Suprapubic skin (tissue), 4 donors: ENCODE measurements around the gene ATF7. TPM values are rescaled to one million over a fixed set of nuclear protein-coding genes. Genes with fewer than 3 reads are reported as not detected.
A peak's percentile ranks its signal among the peaks of the same experiment; 100 is the strongest.

Experiments used
- DNase-seq, 2 donors: peaks; one replicate each; pipeline ENCODE4 v3.0.0-alpha.2; 2019; ENCODE audit warnings: low spot score in 2 of 2
- H3K27ac ChIP-seq: fragments of 200-600 bp; sonication (generic); one replicate; pipeline ENCODE4 v1.5.1; 2019
- H3K27me3 ChIP-seq: fragments of 200-600 bp; sonication (generic); one replicate; pipeline ENCODE4 v1.5.1; 2019
- H3K36me3 ChIP-seq: fragments of 200-600 bp; sonication (generic); one replicate; pipeline ENCODE4 v1.5.1; 2019
- H3K4me1 ChIP-seq: fragments of 200-600 bp; sonication (generic); one replicate; pipeline ENCODE4 v1.5.1; 2019
- H3K4me3 ChIP-seq: fragments of 200-600 bp; sonication (generic); one replicate; pipeline ENCODE4 v1.5.1; 2019; ENCODE audit warnings: mild to moderate bottlenecking
- H3K9me3 ChIP-seq: fragments of 200-600 bp; sonication (generic); one replicate; pipeline ENCODE4 v1.5.1; 2019
- CTCF ChIP-seq, 2 donors: fragments of 200-600 bp in 1 of 2; fragments of 450-650 bp in 1 of 2; sonication (generic) in 1 of 2; IDR thresholded peaks; one replicate each; pipeline ENCODE4 v1.5.1; 2016 to 2019; ENCODE audit warnings: antibody characterized with exemption in 2 of 2, mild to moderate bottlenecking in 1 of 2, moderate library complexity in 1 of 2
- EP300 ChIP-seq: sonication (generic); formaldehyde crosslinking; IDR thresholded peaks from one replicate; pipeline ENCODE4 v1.6.1; 2017; ENCODE audit warnings: antibody characterized with exemption
- POLR2A ChIP-seq, 2 donors: fragments of 450-650 bp; IDR thresholded peaks; one replicate each; pipeline ENCODE4 v1.6.1; 2017; ENCODE audit warnings: antibody characterized with exemption in 2 of 2, mild to moderate bottlenecking in 2 of 2, moderate library complexity in 2 of 2
- POLR2AphosphoS5 ChIP-seq, 3 donors: sonication (generic); formaldehyde crosslinking; IDR thresholded peaks; one replicate each; pipeline ENCODE4 v1.6.1; 2017; ENCODE audit warnings: antibody characterized with exemption in 3 of 3
- WGBS: methylation state at CpG from one replicate; pipeline ENCODE4 v1.1.5; 2018; 5-methylcytosine and 5-hydroxymethylcytosine counted together
- total RNA-seq, 4 donors: library from RNA; depleted of rRNA; stranded (reverse); fragments of >200 nt; gene quantifications; one replicate each; pipeline ENCODE4 v1.1.0, GENCODE V29; 2016

Gene ATF7
- total RNA-seq, 4 donors from 2014 or later: 26.7 to 60.7 (median 40.5) TPM

DNA sequence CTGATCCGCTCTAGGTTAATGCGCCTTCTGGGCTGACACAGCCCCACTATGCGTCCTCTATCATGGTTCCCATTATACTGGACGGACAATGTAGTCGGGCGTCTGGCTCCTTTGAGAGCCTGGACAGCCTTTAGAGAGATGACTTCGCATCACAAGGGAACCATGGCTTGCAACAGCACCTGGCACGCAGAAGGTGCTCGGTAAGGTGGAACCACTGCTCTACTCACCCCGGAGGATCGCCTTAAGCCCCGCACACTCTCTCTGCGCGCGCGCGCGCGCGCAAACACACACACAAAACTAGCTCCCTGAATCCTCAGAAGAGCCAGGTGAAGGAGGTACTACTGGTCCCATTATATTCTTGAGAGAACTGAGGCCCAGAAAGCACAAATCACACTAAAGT is 134.0 kb downstream of the ATF7 start:
- WGBS: 49% methylated on average over 20 of the region's 20 CpGs
- Histone ChIP-seq H3K36me3 (no peaks in the 10 kb centered on the region), H3K4me3 (peak overlapping the region; percentile 66), H3K9me3 (no peaks in the 10 kb centered on the region), H3K4me1 (peaks cover 39% of the 10 kb centered on the region), H3K27ac (peak overlapping the region; percentile 85), H3K27me3 (no peaks in the 10 kb centered on the region)
- DNase-seq: no peak
- TF ChIP-seq POLR2A (IDR thresholded peaks at IDR 0.05) (no peak), CTCF (IDR thresholded peaks at IDR 0.05) (no peak), EP300 (no peak)

GRCh38 chr12:53489242-53489864 is 136.8 kb downstream of the ATF7 start:
- no peak for TF ChIP-seq POLR2AphosphoS5 (IDR thresholded peaks at IDR 0.05)
- TF ChIP-seq POLR2A (IDR thresholded peaks at IDR 0.05): no peak
- no peak for TF ChIP-seq EP300
- TF ChIP-seq CTCF (IDR thresholded peaks at IDR 0.05): no peak
- Histone ChIP-seq H3K4me1 (peaks cover 23% of the 10 kb centered on the region), H3K9me3 (no peaks in the 10 kb centered on the region), H3K4me3 (no peak overlapping the region), H3K27ac (no peak overlapping the region), H3K36me3 (peaks cover 28% of the 10 kb centered on the region), H3K27me3 (no peaks in the 10 kb centered on the region)
- no peak for DNase-seq
- WGBS: 92% methylated on average over 5 of the region's 5 CpGs

DNA sequence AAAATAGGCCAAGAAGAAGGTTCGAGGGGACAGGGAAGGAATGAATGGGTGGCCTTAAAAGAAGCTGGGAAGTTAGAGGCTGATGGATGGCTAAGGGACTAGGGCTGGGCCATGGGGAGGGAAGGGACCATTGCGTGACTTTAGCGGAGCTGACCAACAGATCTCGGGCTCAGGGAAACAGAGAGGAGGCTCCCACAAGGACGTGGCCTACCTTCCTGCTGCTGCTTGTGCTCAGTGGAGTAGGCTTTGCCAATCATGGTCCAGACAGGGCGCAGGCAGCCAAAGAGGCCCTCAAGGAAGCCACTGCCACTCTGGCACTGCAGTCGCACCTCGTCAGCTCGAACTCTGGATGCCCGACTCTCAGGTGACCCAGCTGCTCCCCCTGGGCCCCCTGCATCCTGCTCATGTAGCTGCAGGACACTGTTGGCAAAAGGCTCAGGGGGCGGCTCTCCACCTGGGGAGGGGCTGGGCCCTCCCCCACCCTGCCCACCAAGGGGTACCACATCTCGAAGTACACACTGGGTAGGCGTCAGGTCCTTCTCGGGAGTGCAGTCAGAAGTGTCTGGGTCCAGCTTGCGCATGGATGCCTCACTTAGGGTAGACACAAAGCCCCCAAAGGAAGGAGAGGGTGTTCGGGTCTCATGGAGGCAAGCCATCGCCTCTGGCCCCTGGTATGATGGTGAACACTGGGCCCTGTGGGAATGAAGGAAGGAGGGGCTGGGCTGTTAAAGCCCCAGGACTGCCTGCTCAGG is 139.3 kb downstream of the ATF7 start:
- WGBS: 85% methylated on average over 15 of the region's 17 CpGs
- TF ChIP-seq POLR2A (IDR thresholded peaks at IDR 0.05) (no peak), CTCF (IDR thresholded peaks at IDR 0.05) (no peak), EP300 (no peak), POLR2AphosphoS5 (IDR thresholded peaks at IDR 0.05) (no peak)
- Histone ChIP-seq H3K9me3 (no peaks in the 10 kb centered on the region), H3K27me3 (no peaks in the 10 kb centered on the region), H3K4me3 (no peak overlapping the region), H3K27ac (no peak overlapping the region), H3K36me3 (peaks cover 52% of the 10 kb centered on the region), H3K4me1 (peaks cover 13% of the 10 kb centered on the region)
- no peak for DNase-seq

DNA sequence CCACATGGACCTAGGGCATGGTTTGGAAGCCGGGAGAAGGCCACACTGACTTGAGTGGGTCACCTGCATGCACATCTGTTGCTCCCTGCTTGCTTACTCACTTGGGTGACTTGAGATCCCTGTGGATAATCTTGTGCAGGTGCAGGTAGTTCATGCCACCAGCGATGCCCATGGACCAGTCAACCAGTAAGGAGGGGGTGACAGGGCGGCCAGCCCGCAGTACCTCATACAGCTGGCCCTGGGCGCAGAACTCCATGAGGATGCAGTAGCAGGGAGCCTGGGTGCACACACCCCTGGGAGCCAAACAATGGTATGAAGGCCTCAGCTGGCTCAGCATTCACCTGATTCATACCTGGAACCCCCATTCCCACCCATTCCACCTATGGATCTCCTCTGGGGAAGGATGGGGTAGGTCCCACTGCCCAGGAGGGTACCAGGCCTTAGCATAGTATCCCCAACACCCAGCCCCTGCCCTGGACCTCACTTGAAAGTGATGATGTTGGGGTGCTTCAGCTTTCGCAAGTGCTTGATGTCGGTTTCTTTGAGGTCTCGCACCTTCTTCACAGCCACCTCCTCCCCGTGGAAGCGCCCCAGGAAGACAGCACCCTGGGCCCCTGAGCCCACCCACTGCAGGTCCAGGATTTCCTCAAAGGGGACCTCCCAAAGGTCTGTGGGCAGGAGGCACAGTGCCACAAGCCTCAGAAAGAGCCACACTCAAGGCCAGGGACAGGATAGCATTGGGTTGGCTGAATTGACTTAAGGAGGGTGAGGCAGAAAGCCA is 140.0 kb downstream of the ATF7 start:
- peaks cover 20% of the 10 kb centered on the region for H3K4me1 ChIP-seq
- no peak for DNase-seq
- 95% methylated on average over 9 of the region's 10 CpGs for WGBS
- no peak overlapping the region for H3K27ac ChIP-seq
- no peaks in the 10 kb centered on the region for H3K27me3 ChIP-seq
- H3K4me3 ChIP-seq: no peak overlapping the region
- TF ChIP-seq CTCF (IDR thresholded peaks at IDR 0.05) (no peak), POLR2A (IDR thresholded peaks at IDR 0.05) (no peak), POLR2AphosphoS5 (IDR thresholded peaks at IDR 0.05) (no peak), EP300 (no peak)
- H3K36me3 ChIP-seq: peaks cover 59% of the 10 kb centered on the region
- no peaks in the 10 kb centered on the region for H3K9me3 ChIP-seq
